NB4 (cell line): Measurements from ENCODE around the gene ATP6V1F.

Experiments
- MAX ChIP-seq: IDR thresholded peaks from 2 replicates; pipeline ENCODE4 v1.6.1; 2011; ENCODE audit warnings: low read depth, low read length
- POLR2A ChIP-seq: IDR thresholded peaks from 2 replicates; pipeline ENCODE4 v1.6.1; 2011; ENCODE audit warnings: mild to moderate bottlenecking; ENCODE audit not compliant: insufficient read length; ENCODE audit errors: extremely low read depth
- TF ChIP-seq, protein P1 (sequence below): IDR thresholded peaks from one replicate; pipeline ENCODE4 v1.5.1; 2012; ENCODE audit warnings: low read depth, low read length

DNA sequence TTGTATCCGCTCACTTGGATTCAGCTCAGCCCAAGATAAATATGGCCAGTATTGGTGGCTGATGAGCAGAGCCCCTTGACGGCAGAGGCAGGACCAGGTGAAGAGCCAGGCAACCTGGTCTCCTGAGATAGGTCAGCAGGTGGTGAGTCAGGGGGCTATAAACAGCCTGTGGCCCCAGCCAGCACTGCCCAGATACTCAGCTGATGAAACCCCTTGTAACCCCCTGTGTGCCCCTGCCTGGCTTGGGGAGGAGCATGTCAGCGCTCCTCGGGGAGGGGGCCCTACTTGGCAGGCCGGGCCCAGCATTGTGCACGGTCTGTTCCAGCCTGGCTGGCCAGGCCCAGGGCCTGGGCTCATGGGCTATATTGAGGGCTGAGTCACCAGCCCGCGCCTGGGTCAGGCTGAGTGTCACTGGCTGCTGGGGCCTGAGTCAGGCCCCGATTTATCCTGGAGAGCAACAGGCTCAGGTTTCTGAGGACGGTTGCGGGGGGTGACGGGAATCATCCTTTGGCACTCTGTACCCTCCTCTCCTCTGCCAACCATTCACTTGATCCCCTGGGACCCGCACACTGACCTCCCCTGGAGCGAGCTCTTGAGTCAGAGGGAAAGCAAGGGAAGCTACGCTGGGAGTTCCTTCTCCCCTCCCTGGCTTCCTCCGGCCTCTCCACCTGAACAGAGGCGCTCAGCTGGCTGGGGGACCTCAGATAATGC is 35.3 kb upstream of the ATP6V1F start:
- TF ChIP-seq, protein P1, sequence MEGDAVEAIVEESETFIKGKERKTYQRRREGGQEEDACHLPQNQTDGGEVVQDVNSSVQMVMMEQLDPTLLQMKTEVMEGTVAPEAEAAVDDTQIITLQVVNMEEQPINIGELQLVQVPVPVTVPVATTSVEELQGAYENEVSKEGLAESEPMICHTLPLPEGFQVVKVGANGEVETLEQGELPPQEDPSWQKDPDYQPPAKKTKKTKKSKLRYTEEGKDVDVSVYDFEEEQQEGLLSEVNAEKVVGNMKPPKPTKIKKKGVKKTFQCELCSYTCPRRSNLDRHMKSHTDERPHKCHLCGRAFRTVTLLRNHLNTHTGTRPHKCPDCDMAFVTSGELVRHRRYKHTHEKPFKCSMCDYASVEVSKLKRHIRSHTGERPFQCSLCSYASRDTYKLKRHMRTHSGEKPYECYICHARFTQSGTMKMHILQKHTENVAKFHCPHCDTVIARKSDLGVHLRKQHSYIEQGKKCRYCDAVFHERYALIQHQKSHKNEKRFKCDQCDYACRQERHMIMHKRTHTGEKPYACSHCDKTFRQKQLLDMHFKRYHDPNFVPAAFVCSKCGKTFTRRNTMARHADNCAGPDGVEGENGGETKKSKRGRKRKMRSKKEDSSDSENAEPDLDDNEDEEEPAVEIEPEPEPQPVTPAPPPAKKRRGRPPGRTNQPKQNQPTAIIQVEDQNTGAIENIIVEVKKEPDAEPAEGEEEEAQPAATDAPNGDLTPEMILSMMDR = no peak
- TF ChIP-seq MAX (no peak), POLR2A (no peak)
